Measurements from ENCODE around the gene CUL9.
A peak's percentile ranks its signal among the peaks of the same experiment; 100 is the strongest.

Gene CUL9

DNA sequence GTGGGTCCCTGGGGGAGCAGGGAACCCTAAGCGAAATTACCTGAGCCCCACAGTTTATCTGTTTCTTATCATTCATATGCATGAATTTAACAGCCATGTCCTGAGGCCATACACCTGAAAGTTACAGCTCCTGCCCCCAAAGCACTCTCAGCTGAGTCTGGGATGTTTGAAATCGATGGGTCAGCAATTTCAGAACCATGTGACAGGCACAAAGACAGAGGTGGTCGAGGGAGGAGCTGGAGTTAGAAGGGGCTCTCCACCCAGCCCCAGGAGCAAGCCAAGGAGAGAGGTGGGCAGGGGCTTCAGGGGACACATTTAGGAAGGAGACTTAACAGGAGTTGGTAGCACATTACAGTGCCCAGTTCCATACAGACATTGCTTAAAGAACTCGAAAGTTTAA lies 76.2 kb downstream of the CUL9 start:
- DNase-seq, result no peak

GRCh38 chr6:43258807-43259686 lies 77.1 kb downstream of the CUL9 start:
- DNase-seq, result no peak

GRCh38 chr6:43260791-43261190 lies 78.8 kb downstream of the CUL9 start:
- no peak for DNase-seq

- DNase-seq, result no peak
These were observed 79.2 kb downstream of the CUL9 start for GRCh38 chr6:43261198-43261597.

DNA sequence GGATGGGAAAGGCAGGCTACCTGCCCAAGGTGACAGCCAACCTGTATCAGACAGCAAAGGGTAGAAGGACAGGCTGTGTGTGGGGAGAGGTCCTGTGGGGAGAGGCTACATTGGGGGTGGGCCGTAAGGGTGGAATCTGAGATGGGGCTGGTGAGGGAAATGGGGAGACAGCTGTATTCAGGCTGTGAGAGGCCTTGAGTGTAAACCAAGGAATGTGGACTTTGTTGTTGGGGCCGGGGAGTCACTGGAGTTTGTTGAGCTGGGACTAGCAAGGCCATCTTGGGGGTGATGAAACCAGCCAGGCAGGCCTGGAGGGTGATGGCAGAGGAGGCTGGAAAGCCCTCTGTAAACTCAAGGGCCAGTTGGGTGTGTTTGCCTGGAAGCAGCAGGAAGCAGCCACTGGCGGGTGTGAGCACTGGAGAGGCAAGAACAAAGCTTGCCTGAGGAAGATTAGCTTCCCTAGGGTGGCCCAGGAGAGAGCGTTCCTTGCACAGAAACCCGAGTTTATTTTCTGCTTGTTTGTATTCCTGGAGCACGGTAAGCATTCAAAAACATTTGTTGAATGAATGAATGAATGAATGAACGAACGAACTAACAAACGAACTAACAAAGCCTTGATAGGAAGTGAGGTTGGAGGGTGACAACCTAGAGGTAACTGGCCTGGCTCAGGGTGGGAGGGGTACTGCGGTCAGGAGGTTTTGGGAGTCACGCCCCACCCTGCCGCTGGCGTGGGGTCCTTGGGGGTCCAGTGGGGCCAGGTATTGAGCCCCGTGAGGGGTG lies 80.2 kb downstream of the CUL9 start:
- peak; percentile 72 for DNase-seq

DNA sequence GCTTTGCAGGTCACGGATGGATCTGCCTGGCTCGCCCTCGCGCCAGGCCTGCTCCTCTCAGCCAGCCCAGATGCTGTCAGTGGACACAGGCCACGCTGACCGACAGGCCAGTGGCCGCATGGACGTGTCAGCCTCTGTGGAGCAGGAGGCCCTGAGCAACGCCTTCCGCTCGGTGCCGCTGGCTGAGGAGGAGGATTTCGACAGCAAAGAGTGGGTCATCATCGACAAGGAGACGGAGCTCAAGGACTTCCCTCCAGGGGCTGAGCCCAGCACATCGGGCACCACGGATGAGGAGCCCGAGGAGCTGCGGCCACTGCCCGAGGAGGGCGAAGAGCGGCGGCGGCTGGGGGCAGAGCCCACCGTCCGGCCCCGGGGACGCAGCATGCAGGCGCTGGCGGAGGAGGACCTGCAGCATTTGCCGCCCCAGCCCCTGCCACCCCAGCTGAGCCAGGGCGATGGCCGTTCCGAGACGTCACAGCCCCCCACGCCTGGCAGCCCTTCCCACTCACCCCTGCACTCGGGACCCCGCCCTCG lies 80.9 kb downstream of the CUL9 start:
- no peak for DNase-seq

DNA sequence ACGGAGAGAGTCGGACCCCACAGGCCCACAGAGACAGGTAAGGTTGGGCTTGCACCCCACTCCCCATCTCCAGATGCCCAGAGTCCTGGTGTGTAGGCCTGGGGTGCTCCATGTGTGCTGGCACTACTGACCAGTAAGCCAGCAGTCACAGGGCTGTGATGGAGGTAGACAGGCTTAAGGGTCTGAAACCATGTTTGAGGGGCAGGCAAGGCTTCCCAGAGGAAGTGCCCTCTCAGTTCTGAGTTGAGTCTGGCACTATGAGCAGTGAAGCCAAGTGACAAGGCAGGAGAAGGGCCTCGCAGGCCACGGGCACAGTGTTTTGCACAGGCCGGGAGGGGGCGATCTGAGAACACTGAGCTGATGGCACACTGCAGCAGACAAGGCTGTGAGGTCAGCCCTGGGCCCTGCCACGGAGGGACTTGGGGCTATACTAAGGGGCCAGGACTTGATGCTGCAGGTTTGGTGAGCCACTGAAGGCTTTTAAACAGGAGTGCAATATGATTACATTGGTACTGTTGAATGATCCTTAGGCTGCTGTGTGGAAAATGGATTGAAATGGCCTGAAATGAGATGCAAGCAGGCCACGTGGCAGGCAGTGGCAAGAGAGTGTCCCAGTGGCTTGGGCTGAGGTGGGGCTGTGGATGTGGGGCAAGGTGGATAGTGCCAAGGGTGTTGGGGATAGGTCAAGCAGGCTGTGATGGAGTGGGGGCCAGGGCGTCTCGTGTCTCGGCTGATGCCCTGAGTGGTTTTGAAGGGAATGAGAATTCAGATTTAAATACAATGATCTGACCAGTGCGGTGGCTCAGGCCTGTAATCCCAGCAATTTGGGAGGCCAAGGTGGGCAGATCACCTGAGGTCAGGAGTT lies 81.5 kb downstream of the CUL9 start:
- DNase-seq, result peak; percentile 72

DNA sequence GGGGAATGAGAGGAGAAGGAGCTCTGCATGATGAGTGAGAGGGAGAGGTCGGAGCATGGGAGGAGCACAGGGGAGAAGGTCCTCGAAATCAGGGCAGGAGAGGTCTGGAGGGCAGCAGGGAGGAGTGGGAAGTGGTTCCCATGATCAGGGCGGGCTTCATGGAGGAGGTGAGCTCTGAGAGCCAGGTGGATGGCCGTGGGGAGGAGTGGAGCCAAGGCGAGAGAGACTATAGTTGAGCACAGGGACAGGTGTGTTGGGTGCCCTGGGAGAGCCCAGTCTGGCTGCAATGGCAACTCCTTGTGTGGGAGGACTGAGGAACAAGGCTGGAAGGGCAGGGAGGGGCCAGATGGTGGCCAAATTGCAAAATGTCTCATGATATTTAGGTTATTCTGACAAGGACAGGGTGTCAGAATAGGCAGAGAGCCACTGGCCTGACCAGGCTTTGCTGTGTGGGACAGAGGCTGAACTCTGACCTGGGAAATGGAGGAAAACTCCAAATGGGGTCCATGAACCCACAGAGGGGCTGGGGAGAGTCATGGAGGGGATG lies 82.7 kb downstream of the CUL9 start:
- DNase-seq, result no peak

DNA sequence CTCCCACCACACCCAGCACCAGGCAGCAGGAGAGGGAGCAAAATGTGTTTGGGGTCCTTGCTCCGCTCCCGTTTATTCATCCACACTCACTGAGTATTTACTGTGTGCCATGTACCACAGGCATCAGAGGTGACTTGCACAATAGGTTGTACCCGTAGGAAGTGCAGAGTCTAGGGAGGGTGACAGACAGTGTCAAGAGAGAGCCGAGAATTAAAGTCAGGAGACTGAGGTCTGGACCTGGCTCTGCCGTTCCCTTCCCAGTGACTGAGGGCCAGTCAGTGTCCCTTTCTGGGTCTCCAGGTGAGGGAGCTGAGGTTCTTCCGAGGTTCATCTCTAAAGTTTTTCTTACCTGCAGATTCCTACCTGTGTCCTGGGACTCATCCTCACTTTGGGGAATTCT lies 83.6 kb downstream of the CUL9 start:
- no peak for DNase-seq

- DNase-seq, result peak; percentile 75
These were observed 85.8 kb downstream of the CUL9 start for GRCh38 chr6:43267619-43268354.

DNA sequence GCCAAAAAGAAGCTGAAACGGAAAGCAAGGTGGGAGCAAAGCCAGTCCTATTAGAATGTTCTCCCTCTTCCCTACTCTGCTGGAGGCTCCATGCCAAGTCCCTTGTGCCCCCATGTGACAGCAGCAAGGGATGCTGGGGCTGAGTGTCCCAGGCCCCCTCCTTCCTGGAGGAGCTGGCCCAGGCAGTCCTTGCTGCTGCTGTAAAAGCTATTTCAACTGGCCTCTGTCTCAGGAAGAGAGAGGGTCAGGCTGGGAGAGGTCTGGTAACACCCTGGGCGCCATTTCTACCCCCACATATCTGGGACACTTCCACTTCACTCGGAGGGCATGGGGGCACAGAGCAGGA lies 86.3 kb downstream of the CUL9 start:
- DNase-seq, result peak; percentile 47

DNA sequence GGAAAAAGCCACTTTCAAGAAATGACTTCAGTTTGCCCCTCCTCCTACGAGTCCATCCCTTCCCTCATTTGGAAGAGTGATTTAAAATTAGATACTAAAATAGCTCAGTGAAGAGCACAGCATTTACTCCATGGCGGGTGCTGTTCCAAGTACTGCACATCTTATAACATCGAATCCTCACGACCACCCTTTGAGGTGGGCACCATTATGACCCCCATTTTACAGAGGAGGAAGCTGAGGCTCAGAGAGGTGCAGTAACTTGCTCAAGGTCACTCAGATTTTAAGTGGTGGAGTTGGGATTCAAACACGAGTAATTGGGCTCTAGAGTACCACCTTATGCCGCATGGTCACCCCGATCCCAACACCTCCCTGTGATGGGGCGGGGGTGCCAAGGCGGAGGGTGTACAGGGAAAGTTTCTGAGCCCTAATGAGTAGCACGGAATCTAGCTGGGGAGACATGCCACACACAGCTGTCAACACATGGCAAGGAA lies 86.8 kb downstream of the CUL9 start:
- no peak for DNase-seq

DNA sequence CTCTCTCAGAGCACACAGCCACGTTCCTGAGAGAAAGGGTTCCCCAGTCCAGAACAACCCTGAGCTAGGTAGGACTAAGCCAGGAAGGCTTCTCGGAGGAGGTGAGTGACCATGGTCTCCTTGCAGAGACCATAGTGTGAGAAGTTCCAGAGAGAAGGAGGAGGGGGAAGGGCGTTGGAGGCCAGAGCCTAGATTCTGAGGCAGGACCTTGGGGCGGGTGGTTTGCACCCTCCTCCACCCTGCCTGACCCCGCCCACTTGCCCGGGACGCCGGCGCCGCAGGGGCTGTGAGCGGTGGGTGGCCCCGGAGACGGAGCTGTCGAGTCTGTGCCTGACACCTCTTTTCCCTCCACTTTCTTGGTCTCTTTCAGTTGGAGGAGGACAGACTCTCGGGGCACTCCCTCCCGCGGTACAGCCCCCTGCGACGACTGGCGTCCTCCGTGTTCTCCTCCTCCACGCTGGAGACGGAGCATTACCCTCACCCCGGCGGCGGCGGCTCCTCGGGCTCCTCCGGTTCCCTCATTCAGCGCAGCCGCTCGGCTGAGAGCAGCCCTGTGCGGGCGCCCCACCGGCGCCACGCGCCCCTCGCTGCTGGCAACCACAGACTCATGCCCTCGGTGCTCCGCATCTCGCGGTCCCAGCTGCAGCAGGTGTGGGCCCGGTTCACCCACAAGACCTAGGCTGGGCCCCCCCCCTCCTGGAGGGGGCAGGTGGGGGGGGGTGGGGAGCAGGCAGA lies 87.4 kb downstream of the CUL9 start:
- peak; percentile 65 for DNase-seq

GRCh38 chr6:43271103-43271815 lies 89.3 kb downstream of the CUL9 start:
- DNase-seq, result peak; percentile 24

- DNase-seq, result peak; percentile 21
These were observed 89.9 kb downstream of the CUL9 start for GRCh38 chr6:43271944-43272343.

GRCh38 chr6:43273707-43274106 lies 91.7 kb downstream of the CUL9 start:
- DNase-seq, result peak; percentile 21

Data from NCI-H69 (cell line).